ENCODE measurements around the gene KCTD18.

The KCTD18 gene

GRCh38 chr2:200498402-200499162 lies 11.3 kb downstream of the KCTD18 start:
- H3K4me3 Mint-ChIP-seq: no peak overlapping the region
- no peaks in the 10 kb centered on the region for H3K9me3 Mint-ChIP-seq
- no peak overlapping the region for H3K27ac Mint-ChIP-seq
- H3K36me3 Mint-ChIP-seq: peaks cover 16% of the 10 kb centered on the region
- no peaks in the 10 kb centered on the region for H3K27me3 Mint-ChIP-seq
- H3K4me1 Mint-ChIP-seq: peaks cover 13% of the 10 kb centered on the region

- Mint-ChIP-seq H3K27ac (no peak overlapping the region), H3K4me3 (no peak overlapping the region), H3K4me1 (peaks cover 8% of the 10 kb centered on the region), H3K27me3 (no peaks in the 10 kb centered on the region), H3K9me3 (no peaks in the 10 kb centered on the region), H3K36me3 (peaks cover 12% of the 10 kb centered on the region)
Measured at GRCh38 chr2:200496696-200497095, 13.2 kb downstream of the KCTD18 start.

GRCh38 chr2:200494048-200494447 lies 15.8 kb downstream of the KCTD18 start:
- H3K27ac Mint-ChIP-seq: no peak overlapping the region
- no peak overlapping the region for H3K4me3 Mint-ChIP-seq
- no peaks in the 10 kb centered on the region for H3K9me3 Mint-ChIP-seq
- H3K4me1 Mint-ChIP-seq: peaks cover 3% of the 10 kb centered on the region
- no peaks in the 10 kb centered on the region for H3K27me3 Mint-ChIP-seq
- peaks cover 22% of the 10 kb centered on the region for H3K36me3 Mint-ChIP-seq

- Mint-ChIP-seq H3K27me3 (no peaks in the 10 kb centered on the region), H3K9me3 (no peaks in the 10 kb centered on the region), H3K4me3 (no peak overlapping the region), H3K4me1 (no peaks in the 10 kb centered on the region), H3K36me3 (peaks cover 20% of the 10 kb centered on the region), H3K27ac (no peak overlapping the region)
Measured at GRCh38 chr2:200492656-200493055, 17.2 kb downstream of the KCTD18 start.

GRCh38 chr2:200490001-200490400 lies 19.9 kb downstream of the KCTD18 start:
- Mint-ChIP-seq H3K36me3 (peaks cover 19% of the 10 kb centered on the region), H3K27ac (no peak overlapping the region), H3K9me3 (no peaks in the 10 kb centered on the region), H3K27me3 (no peaks in the 10 kb centered on the region), H3K4me1 (no peaks in the 10 kb centered on the region), H3K4me3 (no peak overlapping the region)

- no peak overlapping the region for H3K4me3 Mint-ChIP-seq
- H3K36me3 Mint-ChIP-seq: peaks cover 16% of the 10 kb centered on the region
- H3K9me3 Mint-ChIP-seq: no peaks in the 10 kb centered on the region
- H3K4me1 Mint-ChIP-seq: no peaks in the 10 kb centered on the region
- no peak overlapping the region for H3K27ac Mint-ChIP-seq
- H3K27me3 Mint-ChIP-seq: no peaks in the 10 kb centered on the region
Measured at GRCh38 chr2:200488169-200488568, 21.7 kb downstream of the KCTD18 start.

GRCh38 chr2:200486529-200486928 lies 23.3 kb downstream of the KCTD18 start:
- Mint-ChIP-seq H3K27me3 (no peaks in the 10 kb centered on the region), H3K4me3 (no peak overlapping the region), H3K36me3 (peaks cover 12% of the 10 kb centered on the region), H3K9me3 (no peaks in the 10 kb centered on the region), H3K27ac (no peak overlapping the region), H3K4me1 (no peaks in the 10 kb centered on the region)

- H3K4me3 Mint-ChIP-seq: no peak overlapping the region
- H3K36me3 Mint-ChIP-seq: peaks cover 2% of the 10 kb centered on the region
- H3K9me3 Mint-ChIP-seq: no peaks in the 10 kb centered on the region
- no peak overlapping the region for H3K27ac Mint-ChIP-seq
- no peaks in the 10 kb centered on the region for H3K27me3 Mint-ChIP-seq
- H3K4me1 Mint-ChIP-seq: peaks cover 4% of the 10 kb centered on the region
Measured at GRCh38 chr2:200484934-200485333, 24.9 kb downstream of the KCTD18 start.

- Mint-ChIP-seq H3K4me3 (no peak overlapping the region), H3K9me3 (no peaks in the 10 kb centered on the region), H3K27me3 (no peaks in the 10 kb centered on the region), H3K4me1 (peaks cover 9% of the 10 kb centered on the region), H3K36me3 (no peaks in the 10 kb centered on the region), H3K27ac (no peak overlapping the region)
Measured at GRCh38 chr2:200483729-200484198, 26.1 kb downstream of the KCTD18 start.

- Mint-ChIP-seq H3K9me3 (no peaks in the 10 kb centered on the region), H3K4me3 (no peak overlapping the region), H3K27ac (no peak overlapping the region), H3K27me3 (no peaks in the 10 kb centered on the region), H3K4me1 (peaks cover 9% of the 10 kb centered on the region), H3K36me3 (no peaks in the 10 kb centered on the region)
Measured at GRCh38 chr2:200482194-200482593, 27.7 kb downstream of the KCTD18 start.

GRCh38 chr2:200479692-200480265 lies 30.1 kb downstream of the KCTD18 start:
- Mint-ChIP-seq H3K27me3 (no peaks in the 10 kb centered on the region), H3K36me3 (no peaks in the 10 kb centered on the region), H3K4me1 (peaks cover 9% of the 10 kb centered on the region), H3K9me3 (no peaks in the 10 kb centered on the region), H3K4me3 (no peak overlapping the region), H3K27ac (no peak overlapping the region)

GRCh38 chr2:200477667-200478131 lies 32.2 kb downstream of the KCTD18 start:
- no peak overlapping the region for H3K4me3 Mint-ChIP-seq
- H3K9me3 Mint-ChIP-seq: no peaks in the 10 kb centered on the region
- H3K27me3 Mint-ChIP-seq: no peaks in the 10 kb centered on the region
- H3K4me1 Mint-ChIP-seq: peaks cover 9% of the 10 kb centered on the region
- H3K27ac Mint-ChIP-seq: no peak overlapping the region
- H3K36me3 Mint-ChIP-seq: no peaks in the 10 kb centered on the region

- H3K4me1 Mint-ChIP-seq: peaks cover 9% of the 10 kb centered on the region
- H3K27me3 Mint-ChIP-seq: no peaks in the 10 kb centered on the region
- no peaks in the 10 kb centered on the region for H3K36me3 Mint-ChIP-seq
Measured at GRCh38 chr2:200476836-200477235, 33.0 kb downstream of the KCTD18 start.

GRCh38 chr2:200475795-200476194 lies 34.1 kb downstream of the KCTD18 start:
- Mint-ChIP-seq H3K9me3 (no peaks in the 10 kb centered on the region), H3K4me3 (no peak overlapping the region), H3K36me3 (no peaks in the 10 kb centered on the region), H3K27me3 (no peaks in the 10 kb centered on the region), H3K27ac (no peak overlapping the region), H3K4me1 (peaks cover 10% of the 10 kb centered on the region)

More at GRCh38 chr2:200476836-200477235, 33.0 kb downstream of the KCTD18 start:
- Mint-ChIP-seq H3K9me3 (no peaks in the 10 kb centered on the region), H3K27ac (no peak overlapping the region), H3K4me3 (no peak overlapping the region)

GRCh38 chr2:200472853-200473464 lies 36.9 kb downstream of the KCTD18 start:
- Mint-ChIP-seq H3K27ac (no peak overlapping the region), H3K36me3 (no peaks in the 10 kb centered on the region)

More at GRCh38 chr2:200472853-200473464, 36.9 kb downstream of the KCTD18 start:
- Mint-ChIP-seq H3K27me3 (no peaks in the 10 kb centered on the region), H3K9me3 (no peaks in the 10 kb centered on the region), H3K4me3 (no peak overlapping the region), H3K4me1 (peaks cover 21% of the 10 kb centered on the region)
